SU-DHL-6 (cell line): Measurements from ENCODE around the gene POU4F1.

Experiments used
- CTCF ChIP-seq: fragments of 200-600 bp; sonication (generic); IDR thresholded peaks from one replicate; pipeline ENCODE4 v1.5.1; 2017; ENCODE audit warnings: antibody characterized with exemption, mild to moderate bottlenecking, low read length, moderate library complexity; ENCODE audit not compliant: insufficient read depth, poor library complexity, severe bottlenecking
- EZH2phosphoT487 ChIP-seq: fragments of 200-600 bp; sonication (generic), shearing (Covaris generic); conservative IDR thresholded peaks from 2 replicates; pipeline ENCODE4 v1.6.1; 2018; ENCODE audit warnings: mild to moderate bottlenecking, antibody characterized with exemption, low read length, moderate library complexity, mixed read lengths

GRCh38 chr13:78650717-78651083 lies 47.3 kb upstream of the POU4F1 start:
- TF ChIP-seq CTCF = no peak
- TF ChIP-seq EZH2phosphoT487 = no peak
